Aorta (tissue), 5 donors: ENCODE data around the gene NWD2. TPM values are rescaled to one million over a fixed set of nuclear protein-coding genes. Genes with fewer than 3 reads are reported as not detected.

ENCODE experiments used
- ATAC-seq: fragments of 200-7000 bp; cut with Tn5 transposase; one replicate; pipeline ENCODE4 v1.9.1; 2022; ENCODE audit warnings: moderate library complexity; ENCODE audit not compliant: low FRiP score
- DNase-seq, 2 donors: peaks; one replicate each; pipeline ENCODE4 v3.0.0-alpha.2; 2020
- H3K27ac ChIP-seq, 2 donors: one replicate each; pipeline ENCODE4 v1.5.1; 2013; ENCODE audit warnings: low read length in 2 of 2, mild to moderate bottlenecking in 2 of 2, moderate library complexity in 2 of 2, control low read depth in 1 of 2, inconsistent platforms in 1 of 2, low read depth in 1 of 2
- H3K27me3 ChIP-seq, 2 donors: one replicate each; pipeline ENCODE4 v1.6.1; 2013; ENCODE audit warnings: control low read depth in 1 of 2, low read length in 1 of 2, mild to moderate bottlenecking in 1 of 2, moderate library complexity in 1 of 2; ENCODE audit not compliant: insufficient read depth in 2 of 2, control insufficient read depth in 1 of 2
- H3K36me3 ChIP-seq, 2 donors: one replicate each; pipeline ENCODE4 v1.6.1; 2013; ENCODE audit warnings: control low read depth in 1 of 2, low read length in 1 of 2, mild to moderate bottlenecking in 1 of 2; ENCODE audit not compliant: insufficient read depth in 2 of 2, control insufficient read depth in 1 of 2
- H3K4me1 ChIP-seq, 2 donors: one replicate each; pipeline ENCODE4 v1.6.1; 2013; ENCODE audit warnings: low read length in 2 of 2, control low read depth in 1 of 2, mild to moderate bottlenecking in 1 of 2, moderate library complexity in 1 of 2; ENCODE audit not compliant: insufficient read depth in 2 of 2, control insufficient read depth in 1 of 2
- H3K4me3 ChIP-seq, 2 donors: one replicate each; pipeline ENCODE4 v1.5.1; 2013; ENCODE audit warnings: low read length in 2 of 2, control low read depth in 1 of 2, mild to moderate bottlenecking in 1 of 2
- H3K9me3 ChIP-seq: one replicate; pipeline ENCODE4 v1.6.1; 2013; ENCODE audit warnings: mild to moderate bottlenecking, low read length; ENCODE audit not compliant: control insufficient read depth
- WGBS, 2 donors: extraction: QIAGEN DNeasy Blood & Tissue Kit; methylation state at CpG; one replicate each; pipeline ENCODE4 v1.1.7; 2013; 5-methylcytosine and 5-hydroxymethylcytosine counted together
- intact Hi-C, 2 donors: fragments of 100-400 bp; cut with DNase I; formaldehyde crosslinking; loops; one replicate each; pipeline versions ENCODE4 v1.14.2 to v1.15.0; 2022
- polyA plus RNA-seq, 2 donors: library from polyadenylated mRNA; stranded (reverse); fragments of 200-250 nt; gene quantifications; one replicate each; pipeline ENCODE4 v1.2.3, GENCODE V29; 2013
- total RNA-seq, 2 donors: library from RNA; stranded (reverse); fragmentation: NEBNext Ultra II Directional; extraction: Animal tissue kit (Norgen Biotek cat#: 25700); gene quantifications; one replicate each; pipeline ENCODE4 v1.2.1, GENCODE V29; 2021
- donor health status: healthy with polysubstance abuse.
- donor health status: Bipolar disorder and iron deficiency.
- donor health status: DM: no; HTN: no; CAD: no.
- donor health status: DM: no; HTN: no; CAD: no.
- donor health status: DM: yes; HTN: yes; CAD: no.

The NWD2 gene
- total and polyA plus RNA-seq, 4 donors, result 0.13 TPM; not detected in 3

GRCh38 chr4:37455301-37456131, 211.0 kb downstream of the NWD2 start:
- Histone ChIP-seq H3K36me3 (no peaks in the 10 kb centered on the region), H3K4me3 (no peak overlapping the region), H3K27ac (no peak overlapping the region), H3K9me3 (no peaks in the 10 kb centered on the region), H3K4me1 (no peaks in the 10 kb centered on the region), H3K27me3 (peaks cover 0 to 1% of the 10 kb centered on the region in 2 donors)
- intact Hi-C loops, result no loop called here
- no peak for ATAC-seq
- 80 to 81% methylated on average over 11 of the region's 11 CpGs for WGBS, 2 donors
- no peak for DNase-seq

GRCh38 chr4:37461801-37462200, 217.3 kb downstream of the NWD2 start:
- intact Hi-C loops, result no loop called here
- Histone ChIP-seq H3K4me1 (no peaks in the 10 kb centered on the region), H3K27me3 (peaks cover 0 to 1% of the 10 kb centered on the region in 2 donors), H3K36me3 (no peaks in the 10 kb centered on the region), H3K4me3 (no peak overlapping the region), H3K9me3 (no peaks in the 10 kb centered on the region), H3K27ac (no peak overlapping the region)
- 85 to 93% methylated on average over 1 of the region's 1 CpG for WGBS, 2 donors
- DNase-seq (no peak), ATAC-seq (no peak)

GRCh38 chr4:37463033-37463856, 218.7 kb downstream of the NWD2 start:
- DNase-seq, result no peak
- Histone ChIP-seq H3K27me3 (peaks cover 0 to 1% of the 10 kb centered on the region in 2 donors), H3K9me3 (peaks cover under 1% of the 10 kb centered on the region), H3K4me3 (no peak overlapping the region), H3K27ac (no peak overlapping the region), H3K4me1 (no peaks in the 10 kb centered on the region), H3K36me3 (no peaks in the 10 kb centered on the region)
- ATAC-seq, result no peak
- intact Hi-C loops, result no loop called here
- 80 to 81% methylated on average over 5 of the region's 5 CpGs for WGBS, 2 donors

- H3K36me3 ChIP-seq, result no peaks in the 10 kb centered on the region
- H3K27ac ChIP-seq, result no peak overlapping the region
- ATAC-seq, result no peak
- intact Hi-C loops, result no loop called here
- H3K4me1 ChIP-seq, result no peaks in the 10 kb centered on the region
- 74 to 82% methylated on average over 7 of the region's 7 CpGs for WGBS, 2 donors
- DNase-seq, result no peak
- no peaks in the 10 kb centered on the region for H3K27me3 ChIP-seq
- no peak overlapping the region for H3K4me3 ChIP-seq
- H3K9me3 ChIP-seq, result peaks cover 1% of the 10 kb centered on the region
These were observed 220.0 kb downstream of the NWD2 start for GRCh38 chr4:37464373-37465128.

- 85 to 88% methylated on average over 5 of the region's 5 CpGs for WGBS, 2 donors
- no peak overlapping the region for H3K4me3 ChIP-seq
- H3K27me3 ChIP-seq, result no peaks in the 10 kb centered on the region
These were observed 220.8 kb downstream of the NWD2 start for GRCh38 chr4:37465296-37465695.

GRCh38 chr4:37465845-37466244, 221.3 kb downstream of the NWD2 start:
- no peak overlapping the region for H3K4me3 ChIP-seq
- H3K27me3 ChIP-seq, result no peaks in the 10 kb centered on the region
- WGBS, 2 donors, result 42 to 50% methylated on average over 2 of the region's 2 CpGs
- DNase-seq, result no peak
- no peak overlapping the region for H3K27ac ChIP-seq
- H3K4me1 ChIP-seq, result no peaks in the 10 kb centered on the region
- ATAC-seq, result no peak
- intact Hi-C loops, result no loop called here
- peaks cover 1% of the 10 kb centered on the region for H3K9me3 ChIP-seq
- H3K36me3 ChIP-seq, result no peaks in the 10 kb centered on the region

More at GRCh38 chr4:37465296-37465695, 220.8 kb downstream of the NWD2 start:
- Histone ChIP-seq H3K9me3 (peaks cover 1% of the 10 kb centered on the region), H3K27ac (no peak overlapping the region), H3K36me3 (no peaks in the 10 kb centered on the region), H3K4me1 (no peaks in the 10 kb centered on the region)
- intact Hi-C loops, result no loop called here
- DNase-seq, result no peak
- ATAC-seq, result no peak

- WGBS, 2 donors, result 57 to 72% methylated on average over 3 of the region's 3 CpGs
- no peaks in the 10 kb centered on the region for H3K4me1 ChIP-seq
- ATAC-seq (no peak), DNase-seq (no peak)
- H3K27me3 ChIP-seq, result no peaks in the 10 kb centered on the region
- intact Hi-C loops, result no loop called here
- no peaks in the 10 kb centered on the region for H3K36me3 ChIP-seq
- H3K27ac ChIP-seq, result no peak overlapping the region
- H3K9me3 ChIP-seq, result peaks cover 1% of the 10 kb centered on the region
- no peak overlapping the region for H3K4me3 ChIP-seq
These were observed 222.7 kb downstream of the NWD2 start for GRCh38 chr4:37467223-37467622.

GRCh38 chr4:37467824-37468223, 223.3 kb downstream of the NWD2 start:
- Histone ChIP-seq H3K27me3 (no peaks in the 10 kb centered on the region), H3K4me3 (no peak overlapping the region), H3K27ac (no peak overlapping the region), H3K4me1 (no peaks in the 10 kb centered on the region), H3K36me3 (no peaks in the 10 kb centered on the region), H3K9me3 (peaks cover 1% of the 10 kb centered on the region)
- intact Hi-C loops, result no loop called here
- ATAC-seq (no peak), DNase-seq (no peak)
- 67 to 81% methylated on average over 4 of the region's 4 CpGs for WGBS, 2 donors
